ENCODE results near the gene MS4A10.

Gene MS4A10

DNA sequence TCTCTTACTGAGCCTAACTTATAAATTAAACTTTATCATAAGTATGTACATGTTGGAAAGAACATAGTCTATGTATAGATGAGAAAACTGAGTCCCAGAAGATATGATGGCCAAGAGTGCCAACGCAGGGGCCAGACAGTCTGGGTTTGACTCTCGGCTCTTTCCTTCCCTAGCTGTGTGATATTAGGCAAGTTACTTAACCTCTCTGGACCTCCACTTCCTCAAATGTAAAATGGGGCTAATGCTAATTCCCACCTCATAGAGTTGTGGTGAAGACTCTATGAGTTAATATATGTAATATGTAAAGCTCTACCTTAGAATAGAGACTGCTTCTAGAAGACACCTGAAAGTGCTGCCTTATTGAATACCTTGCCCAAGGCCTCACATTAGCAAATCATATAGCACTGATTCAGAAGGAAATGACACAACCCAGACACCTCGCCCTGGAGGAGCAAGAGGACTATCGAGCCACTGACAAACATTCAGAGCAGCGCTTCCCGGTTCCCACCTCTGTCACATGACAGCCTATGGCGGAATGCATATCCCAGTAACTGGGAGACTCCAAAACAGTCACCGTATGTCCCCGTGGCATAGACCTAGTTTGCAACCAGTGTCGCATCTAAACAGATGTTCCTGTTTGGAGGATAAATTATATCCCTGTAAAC, 45.5 kb downstream of the MS4A10 start:
- DNase-seq: no peak

DNA sequence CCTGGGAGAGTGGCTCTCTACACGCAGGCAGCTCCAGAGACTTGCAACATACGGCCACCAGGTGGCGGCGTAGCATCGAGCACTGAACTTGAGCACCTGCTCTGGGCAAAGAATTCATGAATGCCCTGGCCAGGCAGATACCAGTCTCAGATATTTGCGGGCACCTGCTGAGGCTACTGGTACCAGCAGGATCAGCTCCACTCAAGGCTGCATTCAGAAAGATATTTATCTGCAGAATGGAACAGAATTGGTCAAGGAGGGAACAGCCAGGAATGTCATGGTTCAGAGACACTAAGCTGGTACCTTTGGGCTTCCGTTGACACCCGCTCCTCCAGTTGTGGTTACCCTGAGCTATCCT, 46.0 kb downstream of the MS4A10 start:
- peak in 1 of 2 experiments; percentile 68 for DNase-seq

GRCh38 chr11:60831501-60832079, 46.5 kb downstream of the MS4A10 start:
- DNase-seq: no peak

DNA sequence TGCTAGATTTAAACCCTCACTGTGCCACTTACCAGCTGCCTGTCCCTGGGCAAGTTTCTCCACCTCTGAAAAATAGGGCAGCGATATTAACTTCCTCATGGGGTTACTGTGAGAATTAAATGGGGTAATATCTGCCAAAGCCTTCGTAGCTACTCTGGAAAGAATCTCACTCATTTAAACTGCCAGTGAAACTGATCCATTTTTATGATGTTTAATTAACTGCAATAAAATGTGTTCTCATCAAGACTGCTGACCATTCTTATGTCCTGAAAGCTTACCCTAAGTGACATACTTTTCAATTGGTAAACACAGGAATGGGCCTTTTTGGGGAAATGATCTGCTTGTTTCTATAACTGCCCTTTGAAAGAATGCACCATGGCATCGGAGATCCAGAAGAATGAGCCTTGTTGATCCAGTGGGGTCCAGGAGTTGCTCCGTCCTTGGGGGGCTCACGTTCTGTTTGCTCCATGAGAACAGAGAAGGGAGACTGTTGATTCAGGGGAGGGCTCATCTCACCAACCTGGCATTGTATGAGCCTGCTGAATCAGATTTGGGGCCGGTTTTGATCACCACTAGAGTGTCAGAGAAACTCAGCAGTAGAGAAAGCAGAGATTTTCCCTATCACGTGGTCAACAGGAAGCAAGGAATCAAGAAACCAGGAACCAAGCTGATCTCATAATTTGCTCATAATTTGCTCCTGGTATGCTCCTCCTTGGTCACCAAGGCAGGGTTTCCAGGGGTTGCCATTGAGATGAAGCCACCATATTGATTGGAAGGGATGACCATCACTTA, 49.8 kb downstream of the MS4A10 start:
- DNase-seq: no peak

DNA sequence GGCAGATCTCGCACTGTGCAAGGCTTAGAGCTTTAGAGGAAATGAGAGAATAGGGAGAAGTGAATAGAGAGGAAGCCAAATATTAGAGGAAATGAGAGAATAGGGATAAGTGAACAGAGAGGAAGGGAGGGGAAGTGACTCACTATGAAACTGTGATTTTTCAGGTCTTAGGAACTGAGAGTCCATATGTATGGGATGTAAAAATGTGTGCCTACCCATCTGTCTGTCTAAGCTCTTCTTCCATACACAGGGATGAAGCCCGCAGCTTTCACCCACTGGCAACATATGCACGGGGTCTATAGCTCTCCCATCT, 50.4 kb downstream of the MS4A10 start:
- DNase-seq: no peak

DNA sequence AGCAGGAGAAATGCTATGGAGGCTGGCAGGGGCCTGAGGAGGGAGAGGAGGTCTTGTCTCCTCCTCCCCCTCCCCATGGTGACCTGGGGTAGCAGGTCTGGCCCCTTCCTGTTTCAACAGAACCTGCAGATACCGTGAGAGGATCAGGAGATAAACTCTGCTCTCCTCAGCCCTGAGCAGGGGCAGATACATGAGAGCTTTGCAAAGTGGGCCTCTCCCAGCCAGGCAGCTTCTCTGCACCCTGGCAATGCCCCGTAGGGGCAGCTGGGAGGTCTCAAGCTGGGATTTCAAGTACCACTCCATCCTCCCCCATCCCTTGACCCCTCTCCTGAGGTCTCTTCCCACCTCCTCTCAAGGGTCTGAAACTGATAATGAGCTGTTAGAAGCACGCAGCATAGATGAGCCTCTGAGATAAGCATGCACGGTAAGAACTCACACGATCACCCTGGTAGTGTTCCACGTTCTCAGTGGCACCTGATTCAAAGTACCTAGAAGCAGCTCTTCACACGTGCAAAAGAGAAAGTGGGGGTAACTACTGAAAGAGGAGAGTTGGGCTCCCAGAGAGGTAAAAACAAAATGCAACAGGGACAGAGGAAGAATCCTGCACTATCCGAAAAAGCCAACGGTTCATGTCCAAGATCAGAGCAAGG, 51.9 kb downstream of the MS4A10 start:
- DNase-seq: no peak

DNA sequence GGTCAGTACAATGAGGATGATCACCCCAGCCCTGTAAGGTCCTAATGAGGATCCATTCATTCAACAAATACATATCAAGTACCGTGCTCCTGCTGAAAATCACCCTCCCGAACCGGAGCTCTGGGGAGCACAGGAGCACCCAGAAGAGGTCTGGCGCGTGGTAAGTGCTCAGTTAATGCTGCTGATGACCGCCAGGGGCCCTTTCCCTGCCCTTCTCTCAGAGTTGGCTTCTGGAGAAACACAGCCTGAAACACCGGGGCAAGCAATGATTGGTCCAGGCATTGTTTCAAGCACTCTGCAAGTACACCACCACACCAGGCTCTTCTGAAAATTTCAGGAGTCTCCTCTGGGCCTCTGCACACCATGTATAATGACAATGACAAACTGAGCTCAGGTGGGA, 53.0 kb downstream of the MS4A10 start:
- DNase-seq: no peak

- no peak for DNase-seq
Measured at GRCh38 chr11:60840470-60841430, 55.6 kb downstream of the MS4A10 start.

DNA sequence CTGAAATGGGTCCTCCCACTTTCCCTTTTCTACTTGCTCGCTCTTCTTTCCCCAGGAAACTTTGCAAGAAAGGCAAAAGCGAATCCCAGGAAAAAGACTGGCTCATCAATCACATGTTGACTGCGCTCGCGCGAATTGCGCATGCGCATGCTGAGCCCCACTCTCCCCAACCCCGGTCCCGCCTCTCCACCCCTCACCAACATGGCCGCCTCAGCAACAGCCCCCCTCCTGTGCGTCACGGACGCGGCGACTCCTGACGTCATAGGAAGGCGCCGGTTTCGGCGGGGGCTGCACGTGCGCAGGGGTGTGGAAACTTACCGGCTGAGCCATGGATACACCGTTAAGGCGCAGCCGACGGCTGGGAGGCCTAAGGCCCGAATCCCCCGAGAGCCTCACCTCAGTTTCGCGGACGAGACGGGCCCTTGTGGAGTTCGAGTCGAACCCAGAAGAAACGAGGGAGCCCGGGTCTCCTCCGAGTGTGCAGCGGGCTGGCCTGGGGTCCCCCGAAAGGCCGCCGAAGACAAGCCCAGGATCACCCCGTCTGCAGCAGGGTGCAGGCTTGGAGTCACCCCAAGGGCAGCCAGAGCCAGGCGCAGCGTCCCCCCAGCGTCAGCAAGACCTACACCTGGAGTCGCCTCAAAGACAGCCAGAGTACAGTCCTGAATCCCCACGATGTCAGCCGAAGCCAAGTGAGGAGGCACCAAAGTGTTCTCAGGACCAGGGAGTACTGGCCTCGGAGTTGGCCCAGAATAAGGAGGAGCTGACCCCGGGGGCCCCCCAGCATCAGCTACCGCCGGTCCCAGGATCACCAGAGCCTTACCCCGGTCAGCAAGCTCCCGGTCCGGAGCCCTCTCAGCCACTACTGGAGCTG, 56.9 kb downstream of the MS4A10 start, which contains the start of gene CCDC86:
TSS of gene CCDC86 (plus strand) at position 317 of the 871 bp plus-strand sequence. CDS start at position 329, 12 bp downstream.
- DNase-seq: peak; percentile 60 to 71

GRCh38 chr11:60842668-60843600, 57.8 kb downstream of the MS4A10 start:
- no peak for DNase-seq

DNA sequence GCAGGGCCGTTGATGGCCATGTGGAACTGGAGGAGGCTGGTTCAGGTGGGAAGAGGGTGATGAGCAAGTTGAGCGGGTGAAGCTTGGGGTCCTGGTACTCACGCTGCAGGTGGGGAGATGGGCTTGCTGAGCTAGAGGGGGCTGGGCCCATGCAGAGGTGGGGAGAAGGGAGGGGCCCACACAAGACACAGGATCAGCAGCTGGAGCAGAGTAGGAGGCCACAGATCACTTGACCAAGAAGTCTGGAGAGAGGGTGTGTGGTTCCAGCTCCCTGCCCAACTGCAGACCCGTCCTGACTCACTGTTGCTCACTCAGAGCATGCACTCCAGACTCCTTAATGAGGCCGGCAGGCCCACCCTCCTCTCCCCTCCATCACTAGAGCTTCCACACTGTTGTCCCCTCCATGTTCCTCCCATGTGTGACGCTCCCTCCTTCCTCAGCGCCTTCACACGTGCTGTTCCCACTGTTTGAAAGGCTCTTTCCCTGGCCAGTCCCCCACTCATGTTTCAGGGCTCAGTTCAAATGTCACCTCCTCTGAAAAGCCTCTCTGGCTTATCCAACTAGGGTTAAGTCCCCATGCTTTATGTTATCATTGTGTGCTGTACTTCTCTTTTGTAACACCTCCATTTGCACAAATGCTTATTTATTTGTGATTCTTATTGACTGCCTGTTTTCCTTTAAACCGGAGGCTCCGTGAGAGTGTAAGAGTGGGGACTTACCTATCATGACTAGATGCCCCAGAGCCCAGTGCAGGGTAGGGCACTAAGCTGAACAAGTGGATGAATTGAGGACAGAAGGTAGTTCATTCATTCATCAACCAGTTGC, 59.1 kb downstream of the MS4A10 start:
- no peak for DNase-seq

GRCh38 chr11:60844870-60845221, 59.7 kb downstream of the MS4A10 start:
- DNase-seq: no peak

DNA sequence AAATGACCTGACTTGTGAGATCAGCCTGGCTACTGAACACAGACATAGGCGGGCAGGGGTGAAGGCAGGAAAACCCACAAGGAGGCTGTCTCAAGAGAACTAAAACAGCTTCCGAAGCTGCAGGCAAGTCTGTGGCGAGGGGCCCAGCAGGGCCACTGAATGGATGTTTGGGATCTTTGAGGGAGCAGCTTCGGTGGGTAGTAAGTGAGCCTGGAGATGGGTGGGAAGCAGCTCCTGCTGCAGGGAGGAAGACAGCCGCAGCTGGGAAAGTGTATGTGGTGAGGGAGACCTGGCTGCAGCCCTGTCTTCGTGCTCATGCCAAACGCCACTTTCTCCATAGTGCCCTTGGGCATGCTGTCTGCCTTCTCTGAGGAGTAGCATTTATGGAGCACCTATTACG, 60.2 kb downstream of the MS4A10 start:
- DNase-seq: no peak

- no peak for DNase-seq
Measured at GRCh38 chr11:60847281-60847680, 62.1 kb downstream of the MS4A10 start.

GRCh38 chr11:60847896-60848295, 62.8 kb downstream of the MS4A10 start:
- no peak for DNase-seq

GRCh38 chr11:60848714-60849151, 63.6 kb downstream of the MS4A10 start:
- no peak for DNase-seq

DNA sequence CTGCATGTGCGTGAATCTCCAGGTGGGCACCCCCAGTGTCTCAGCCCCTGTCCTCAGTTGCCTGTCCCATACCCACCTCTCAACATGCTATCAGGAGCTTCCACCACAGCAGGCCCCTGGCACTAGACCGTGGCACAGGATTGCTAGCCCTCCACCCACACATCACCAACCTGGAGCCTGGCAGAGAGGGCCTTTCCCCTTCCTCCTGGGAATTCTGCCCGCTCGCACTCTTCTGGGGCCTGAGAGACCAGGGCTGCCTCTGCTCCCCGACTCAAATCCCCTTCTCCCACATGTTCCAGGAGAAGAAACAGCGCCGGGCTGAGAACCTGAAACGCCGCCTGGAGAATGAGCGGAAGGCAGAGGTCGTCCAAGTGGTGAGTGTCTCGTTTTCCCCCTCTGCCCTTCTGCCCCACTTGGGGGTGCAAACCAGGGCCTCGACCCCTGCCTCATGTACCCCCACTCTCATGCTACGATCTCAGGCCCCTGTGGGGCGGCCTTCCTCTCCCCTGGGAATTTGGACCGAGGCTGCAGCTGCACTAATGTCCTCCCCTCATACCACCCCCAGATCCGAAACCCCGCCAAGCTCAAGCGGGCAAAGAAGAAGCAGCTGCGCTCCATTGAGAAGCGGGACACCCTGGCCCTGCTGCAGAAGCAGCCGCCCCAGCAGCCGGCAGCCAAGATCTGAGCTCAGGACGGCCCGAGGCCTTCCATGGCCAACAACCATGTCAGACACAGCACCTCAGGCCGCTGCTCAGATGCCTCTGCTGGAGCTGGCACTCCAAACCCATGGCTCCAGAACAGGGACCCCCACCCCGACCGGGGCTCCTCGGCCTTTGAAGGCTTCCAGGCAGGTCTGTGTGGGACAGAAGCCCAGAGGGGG, 64.7 kb downstream of the MS4A10 start:
- no peak for DNase-seq

All from cerebellar nuclear complex (tissue), 1 donor.